CD4-positive, alpha-beta T cell (primary cell): Measurements from ENCODE around the gene XK. TPM values are rescaled to one million over a fixed set of nuclear protein-coding genes. Genes with fewer than 3 reads are reported as not detected.

ENCODE experiments used
- ATAC-seq: fragments of 200-7000 bp; cut with Tn5 transposase; one replicate; pipeline ENCODE4 v1.10.0; 2022; ENCODE audit warnings: mild to moderate bottlenecking; ENCODE audit not compliant: poor library complexity
- CTCF ChIA-PET: fragments of 350-600 bp; sonication (Branson Sonifier 250); formaldehyde crosslinking; loops from one replicate; lab custom pipeline; 2021; ENCODE audit warnings: antibody characterized with exemption, inconsistent platforms; lab: Charles Lee
- POLR2A ChIA-PET: fragments of 350-600 bp; sonication (Branson Sonifier 250); formaldehyde crosslinking; loops from one replicate; lab custom pipeline; 2021; ENCODE audit warnings: antibody characterized with exemption, inconsistent platforms; lab: Charles Lee
- DNase-seq, 14 experiments: peaks; one replicate each; pipeline ENCODE4 v3.0.0-alpha.2; 2013 to 2020; ENCODE audit warnings: mixed read lengths in 2 of 14
- H3K27ac ChIP-seq, 2 donors: one replicate each; pipeline versions ENCODE4 v1.5.1 to v1.7.0; 2013; ENCODE audit warnings: low read length in 2 of 2, low read depth in 1 of 2, mild to moderate bottlenecking in 1 of 2
- H3K27me3 ChIP-seq, 2 experiments: 1 replicate in 1 of 2; 2 replicates in 1 of 2; pipeline versions ENCODE4 v1.6.1 to v1.7.0; 2013; ENCODE audit warnings: low read length in 2 of 2, control low read depth in 1 of 2, mild to moderate bottlenecking in 1 of 2, moderate library complexity in 1 of 2; ENCODE audit not compliant: insufficient read depth in 2 of 2, control insufficient read depth in 1 of 2
- H3K36me3 ChIP-seq: one replicate; pipeline ENCODE4 v1.6.1; 2013; ENCODE audit warnings: low read length, control low read depth; ENCODE audit not compliant: insufficient read depth
- H3K4me1 ChIP-seq: one replicate; pipeline ENCODE4 v1.6.1; 2013; ENCODE audit warnings: low read length, control low read depth; ENCODE audit not compliant: insufficient read depth
- H3K4me3 ChIP-seq: one replicate; pipeline ENCODE4 v1.5.1; 2013; ENCODE audit warnings: mild to moderate bottlenecking, low read length, moderate library complexity
- H3K9me3 ChIP-seq, 2 experiments: 1 replicate in 1 of 2; 2 replicates in 1 of 2; pipeline versions ENCODE4 v1.6.1 to v1.7.0; 2013; ENCODE audit warnings: low read length in 2 of 2, mild to moderate bottlenecking in 2 of 2, control low read depth in 1 of 2, moderate library complexity in 1 of 2; ENCODE audit not compliant: control insufficient read depth in 1 of 2, insufficient read depth in 1 of 2
- H3K27ac Mint-ChIP-seq: one replicate; pipeline ENCODE4 v1.8.0; 2020; ENCODE audit warnings: mixed read lengths
- H3K27me3 Mint-ChIP-seq: one replicate; pipeline ENCODE4 v1.8.0; 2021; ENCODE audit warnings: mixed read lengths
- H3K36me3 Mint-ChIP-seq: one replicate; pipeline ENCODE4 v1.8.0; 2021; ENCODE audit warnings: low read depth, mixed read lengths
- H3K4me1 Mint-ChIP-seq: one replicate; pipeline ENCODE4 v1.8.0; 2021; ENCODE audit warnings: low read depth, mixed read lengths
- H3K4me3 Mint-ChIP-seq: one replicate; pipeline ENCODE4 v1.8.0; 2020; ENCODE audit warnings: mild to moderate bottlenecking, mixed read lengths
- H3K9me3 Mint-ChIP-seq: one replicate; pipeline ENCODE4 v1.8.0; 2020; ENCODE audit warnings: mixed read lengths
- intact Hi-C, 2 experiments: fragments of 100-400 bp; cut with DNase I in 1 of 2; cut with micrococcal nuclease in 1 of 2; formaldehyde crosslinking; loops; one replicate each; pipeline versions ENCODE4 v1.15.1 to v1.9.0; 2023 to 2025; cut with DNase I, micrococcal nuclease
- total RNA-seq, 174 experiments: library from RNA in 2 of 174; stranded (reverse) in 2 of 174; gene quantifications; one replicate each; pipeline ENCODE4 v1.2.3 and lab custom pipeline; 2021 to 2026
- TF ChIP-seq, protein P1 (sequence below): fragments of 200-600 bp; IDR thresholded peaks from one replicate; pipeline ENCODE4 v1.8.0; 2022; ENCODE audit warnings: antibody characterized with exemption, mild to moderate bottlenecking

XK gene
- total RNA-seq, 2 experiments from 2014 or later, result 0.05 TPM; not detected in 1

DNA sequence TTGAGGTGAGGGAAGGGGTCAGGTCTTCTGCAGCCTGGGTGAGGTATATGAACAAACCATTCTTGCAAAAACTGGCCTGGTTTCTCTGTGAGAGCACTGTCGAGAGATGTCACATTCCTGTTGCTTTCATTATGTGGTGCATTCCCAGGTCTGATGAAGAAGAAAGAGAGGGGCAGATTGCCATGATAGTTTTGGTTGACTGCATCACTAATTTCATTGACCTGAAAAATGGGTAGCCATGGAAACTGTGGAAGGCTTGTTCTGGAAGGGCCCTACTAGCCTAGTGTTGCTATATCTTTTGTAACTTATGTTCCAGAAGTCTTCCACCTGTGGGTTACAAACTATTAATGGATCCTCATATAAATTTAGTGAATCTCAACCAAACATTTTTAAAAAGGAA, 61.4 kb downstream of the XK start:
- Histone ChIP-seq H3K36me3 (no peaks in the 10 kb centered on the region), H3K9me3 (no peaks in the 10 kb centered on the region), H3K4me3 (no peak overlapping the region), H3K27ac (no peak overlapping the region), H3K4me1 (peaks cover 18% of the 10 kb centered on the region), H3K27me3 (no peaks in the 10 kb centered on the region)
- no peak for ATAC-seq
- intact Hi-C loops, result loop anchor here (10.0 kb wide), 1 partner anchor 578 kb away; the partner anchor contains the start of gene RPGR (in 2 of the 2)
- CTCF ChIA-PET, result interaction anchor here (1.9 to 6.0 kb wide), 2 partner anchors 77 to 580 kb away, joined by 11 to 47 read pairs; partner anchors contain the start of gene RPGR
- TF ChIP-seq, protein P1, sequence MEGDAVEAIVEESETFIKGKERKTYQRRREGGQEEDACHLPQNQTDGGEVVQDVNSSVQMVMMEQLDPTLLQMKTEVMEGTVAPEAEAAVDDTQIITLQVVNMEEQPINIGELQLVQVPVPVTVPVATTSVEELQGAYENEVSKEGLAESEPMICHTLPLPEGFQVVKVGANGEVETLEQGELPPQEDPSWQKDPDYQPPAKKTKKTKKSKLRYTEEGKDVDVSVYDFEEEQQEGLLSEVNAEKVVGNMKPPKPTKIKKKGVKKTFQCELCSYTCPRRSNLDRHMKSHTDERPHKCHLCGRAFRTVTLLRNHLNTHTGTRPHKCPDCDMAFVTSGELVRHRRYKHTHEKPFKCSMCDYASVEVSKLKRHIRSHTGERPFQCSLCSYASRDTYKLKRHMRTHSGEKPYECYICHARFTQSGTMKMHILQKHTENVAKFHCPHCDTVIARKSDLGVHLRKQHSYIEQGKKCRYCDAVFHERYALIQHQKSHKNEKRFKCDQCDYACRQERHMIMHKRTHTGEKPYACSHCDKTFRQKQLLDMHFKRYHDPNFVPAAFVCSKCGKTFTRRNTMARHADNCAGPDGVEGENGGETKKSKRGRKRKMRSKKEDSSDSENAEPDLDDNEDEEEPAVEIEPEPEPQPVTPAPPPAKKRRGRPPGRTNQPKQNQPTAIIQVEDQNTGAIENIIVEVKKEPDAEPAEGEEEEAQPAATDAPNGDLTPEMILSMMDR, result no peak
- Mint-ChIP-seq H3K36me3 (no peaks in the 10 kb centered on the region), H3K4me1 (peaks cover 21% of the 10 kb centered on the region), H3K4me3 (no peak overlapping the region), H3K27ac (no peak overlapping the region), H3K27me3 (no peaks in the 10 kb centered on the region), H3K9me3 (no peaks in the 10 kb centered on the region)
- no peak for DNase-seq
- POLR2A ChIA-PET, result interaction anchor here (0.6 to 3.1 kb wide), 2 partner anchors 77 to 99 kb away, joined by 3 to 24 read pairs; no protein-coding TSS in a partner anchor

DNA sequence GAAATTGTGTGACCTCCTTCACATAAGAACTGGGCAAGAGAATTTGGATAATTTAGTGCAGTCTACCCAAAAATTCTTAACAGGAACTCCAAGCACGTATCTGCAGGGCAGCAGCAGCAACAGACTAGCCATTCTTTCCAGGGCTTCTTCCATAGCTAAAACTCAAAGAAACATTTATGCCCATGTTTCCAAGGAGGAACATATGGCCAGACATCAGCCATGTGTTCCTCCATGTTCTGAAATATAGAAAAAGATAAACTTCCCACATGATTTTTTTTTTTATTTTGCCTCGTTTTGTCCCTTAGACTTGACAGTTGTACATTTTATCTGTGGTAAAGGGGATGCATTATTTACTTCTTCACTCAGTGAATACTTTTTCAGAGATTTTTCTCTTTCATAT, 66.7 kb downstream of the XK start:
- H3K4me1 ChIP-seq, result peaks cover 39% of the 10 kb centered on the region
- no peak overlapping the region for H3K4me3 ChIP-seq
- no peak for DNase-seq
- no peaks in the 10 kb centered on the region for H3K27me3 ChIP-seq
- POLR2A ChIA-PET, result no interaction called here
- peaks cover 7% of the 10 kb centered on the region for H3K4me1 Mint-ChIP-seq
- no peak overlapping the region for H3K4me3 Mint-ChIP-seq
- H3K36me3 ChIP-seq, result no peaks in the 10 kb centered on the region
- intact Hi-C loops, result loop anchor here in 1 of 2 experiments (5.0 kb wide), 1 partner anchor 35 kb away; no protein-coding TSS in a partner anchor
- no peaks in the 10 kb centered on the region for H3K27me3 Mint-ChIP-seq
- TF ChIP-seq, protein P1, result no peak
- no peaks in the 10 kb centered on the region for H3K36me3 Mint-ChIP-seq
- ATAC-seq, result no peak
- CTCF ChIA-PET, result no interaction called here
- H3K27ac Mint-ChIP-seq, result no peak overlapping the region
- no peaks in the 10 kb centered on the region for H3K9me3 Mint-ChIP-seq
- no peak overlapping the region for H3K27ac ChIP-seq
- H3K9me3 ChIP-seq, result no peaks in the 10 kb centered on the region

DNA sequence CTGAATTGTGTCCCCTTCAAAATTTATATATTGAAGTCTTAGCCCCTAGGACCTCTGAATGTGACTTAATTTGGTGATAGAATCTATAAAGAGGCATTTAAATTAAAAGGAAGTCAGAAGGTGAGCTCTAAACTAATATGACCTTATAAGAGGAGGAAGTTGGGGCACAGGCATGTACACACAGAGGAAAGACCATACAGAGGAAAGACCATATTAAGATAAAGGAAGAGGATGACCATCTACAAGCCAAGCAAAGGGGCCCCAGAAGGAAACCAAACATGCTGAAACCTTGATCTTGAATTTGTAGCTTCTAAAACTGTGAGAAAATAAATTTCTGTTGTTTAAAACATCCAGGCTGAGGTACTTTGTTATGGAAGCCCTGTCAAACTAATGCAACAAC, 67.3 kb downstream of the XK start:
- Mint-ChIP-seq H3K27me3 (no peaks in the 10 kb centered on the region), H3K9me3 (no peaks in the 10 kb centered on the region), H3K27ac (peak overlapping the region; percentile 44), H3K4me1 (peaks cover 7% of the 10 kb centered on the region), H3K36me3 (no peaks in the 10 kb centered on the region), H3K4me3 (no peak overlapping the region)
- ChIA-PET CTCF (interaction anchor here (1.3 kb wide), 1 partner anchor 414 kb away, joined by 3 read pairs; no protein-coding TSS in a partner anchor), POLR2A (interaction anchor here (1.5 kb wide), 1 partner anchor 23 kb away, joined by 4 read pairs; no protein-coding TSS in a partner anchor)
- Histone ChIP-seq H3K9me3 (no peaks in the 10 kb centered on the region), H3K4me3 (no peak overlapping the region), H3K27me3 (no peaks in the 10 kb centered on the region), H3K36me3 (no peaks in the 10 kb centered on the region), H3K4me1 (peaks cover 39% of the 10 kb centered on the region), H3K27ac (no peak overlapping the region)
- TF ChIP-seq, protein P1, result no peak
- DNase-seq, result peak in 1 of 14 experiments; percentile 30
- intact Hi-C loops, result loop anchor here in 1 of 2 experiments (5.0 kb wide), 1 partner anchor 34 kb away; no protein-coding TSS in a partner anchor
- ATAC-seq, result no peak
